ENCODE results near the gene NCOA7. TPM values are rescaled to one million over a fixed set of nuclear protein-coding genes. Genes with fewer than 3 reads are reported as not detected.
A peak's percentile ranks its signal among the peaks of the same experiment; 100 is the strongest.

The NCOA7 gene
- total RNA-seq, 3 donors from 2014 or later (not counting 1 experiment from before 2014, with no cell fraction given) = 37.3 to 66.6 (median 56.8) TPM

- Mint-ChIP-seq H3K4me3 (no peak overlapping the region), H3K27ac (peak overlapping the region in 1 of 2 donors; percentile 69), H3K4me1 (peaks cover 9 to 17% of the 10 kb centered on the region in 2 donors), H3K9me3 (no peaks in the 10 kb centered on the region), H3K36me3 (no peaks in the 10 kb centered on the region), H3K27me3 (ENCODE audit: low read depth in 2 of 2) (no peaks in the 10 kb centered on the region)
- ATAC-seq (peak in 2 of 3 donors; percentile 60 to 74), DNase-seq (peak in 1 of 2 donors; percentile 59)
- intact Hi-C loops (cut with micrococcal nuclease) = no loop called here
- WGBS (ENCODE audit: insufficient coverage) = 76% methylated on average over 7 of the region's 7 CpGs
- H3K9me3 ChIP-seq (ENCODE audit: control insufficient read depth, insufficient read depth, low read length) = no peaks in the 10 kb centered on the region
- H3K27ac ChIP-seq (ENCODE audit: low read length) = no peak overlapping the region
- no peak for TF ChIP-seq CTCF (IDR thresholded peaks at IDR 0.05)
- H3K4me3 ChIP-seq (ENCODE audit: low read length) = no peak overlapping the region
- H3K27me3 ChIP-seq (ENCODE audit: control insufficient read depth, insufficient read depth, low read length) = no peaks in the 10 kb centered on the region
- no peaks in the 10 kb centered on the region for H3K4me1 ChIP-seq (ENCODE audit: control insufficient read depth, insufficient read depth, low read length)
- H3K36me3 ChIP-seq (ENCODE audit: control insufficient read depth, insufficient read depth, low read length) = peaks cover 2% of the 10 kb centered on the region
These were observed 67.9 kb downstream of the NCOA7 start for GRCh38 chr6:125858427-125859320.

- Histone ChIP-seq H3K27ac (ENCODE audit: low read length) (no peak overlapping the region), H3K9me3 (ENCODE audit: control insufficient read depth, insufficient read depth, low read length) (no peaks in the 10 kb centered on the region), H3K27me3 (ENCODE audit: control insufficient read depth, insufficient read depth, low read length) (no peaks in the 10 kb centered on the region), H3K4me1 (ENCODE audit: control insufficient read depth, insufficient read depth, low read length) (no peaks in the 10 kb centered on the region), H3K4me3 (ENCODE audit: low read length) (no peak overlapping the region), H3K36me3 (ENCODE audit: control insufficient read depth, insufficient read depth, low read length) (peaks cover 2% of the 10 kb centered on the region)
- 100% methylated on average over 1 of the region's 3 CpGs for WGBS (ENCODE audit: insufficient coverage)
- Mint-ChIP-seq H3K36me3 (no peaks in the 10 kb centered on the region), H3K4me3 (no peak overlapping the region), H3K4me1 (peaks cover 7 to 14% of the 10 kb centered on the region in 2 donors), H3K27ac (no peak overlapping the region), H3K9me3 (no peaks in the 10 kb centered on the region), H3K27me3 (ENCODE audit: low read depth in 2 of 2) (no peaks in the 10 kb centered on the region)
- no peak for TF ChIP-seq CTCF (IDR thresholded peaks at IDR 0.05)
- intact Hi-C loops (cut with micrococcal nuclease) = no loop called here
- ATAC-seq (no peak), DNase-seq (no peak)
These were observed 69.0 kb downstream of the NCOA7 start for GRCh38 chr6:125859727-125860126.

GRCh38 chr6:125863023-125863422 is 72.3 kb downstream of the NCOA7 start:
- ATAC-seq = no peak
- Histone ChIP-seq H3K4me1 (ENCODE audit: control insufficient read depth, insufficient read depth, low read length) (no peaks in the 10 kb centered on the region), H3K9me3 (ENCODE audit: control insufficient read depth, insufficient read depth, low read length) (no peaks in the 10 kb centered on the region), H3K27me3 (ENCODE audit: control insufficient read depth, insufficient read depth, low read length) (no peaks in the 10 kb centered on the region), H3K27ac (ENCODE audit: low read length) (no peak overlapping the region), H3K36me3 (ENCODE audit: control insufficient read depth, insufficient read depth, low read length) (no peaks in the 10 kb centered on the region), H3K4me3 (ENCODE audit: low read length) (no peak overlapping the region)
- Mint-ChIP-seq H3K9me3 (no peaks in the 10 kb centered on the region), H3K4me3 (no peak overlapping the region), H3K4me1 (peaks cover 7 to 11% of the 10 kb centered on the region in 2 donors), H3K27ac (no peak overlapping the region), H3K36me3 (no peaks in the 10 kb centered on the region), H3K27me3 (ENCODE audit: low read depth in 2 of 2) (no peaks in the 10 kb centered on the region)
- intact Hi-C loops (cut with micrococcal nuclease) = no loop called here
- no peak for TF ChIP-seq CTCF (IDR thresholded peaks at IDR 0.05)
- DNase-seq = no peak
